GM11168 (cell line): ENCODE results near the gene ST6GALNAC6.

Experiments
- in situ Hi-C: fragments of 300-500 bp; cut with MboI; formaldehyde crosslinking; loops from one replicate; pipeline ENCODE4 v1.12.0; 2022; ENCODE audit warnings: low sequenced_read_pairs; ENCODE audit not compliant: unreplicated experiment

The ST6GALNAC6 gene

GRCh38 chr9:127934986-127935385 lies 35.6 kb upstream of the ST6GALNAC6 start:
- in situ Hi-C loops, result no loop called here

- in situ Hi-C loops, result no loop called here
Measured at GRCh38 chr9:127934248-127934647, 34.8 kb upstream of the ST6GALNAC6 start.

GRCh38 chr9:127931092-127931881 lies 31.9 kb upstream of the ST6GALNAC6 start:
- in situ Hi-C loops, result no loop called here

GRCh38 chr9:127930231-127931091 lies 31.1 kb upstream of the ST6GALNAC6 start, which contains the start of gene PIP5KL1:
TSS of gene PIP5KL1 (minus strand) at chr9:127930777. CDS start at chr9:127930752, 25 bp downstream.
- in situ Hi-C loops, result no loop called here

- in situ Hi-C loops, result loop anchor here (5.0 kb wide), 1 partner anchor 142 kb away; the partner anchor contains the start of gene CDK9
Measured at GRCh38 chr9:127929625-127929979, 30.2 kb upstream of the ST6GALNAC6 start.

GRCh38 chr9:127928676-127929624 lies 29.5 kb upstream of the ST6GALNAC6 start:
- in situ Hi-C loops, result loop anchor here (5.0 kb wide), 1 partner anchor 142 kb away; the partner anchor contains the start of gene CDK9

- in situ Hi-C loops, result loop anchor here (5.0 kb wide), 1 partner anchor 141 kb away; the partner anchor contains the start of gene CDK9
Measured at GRCh38 chr9:127927988-127928675, 28.7 kb upstream of the ST6GALNAC6 start.

- in situ Hi-C loops, result loop anchor here (5.0 kb wide), 1 partner anchor 140 kb away; the partner anchor contains the start of gene CDK9
Measured at GRCh38 chr9:127927201-127927987, 28.0 kb upstream of the ST6GALNAC6 start.

- in situ Hi-C loops, result loop anchor here (5.0 kb wide), 1 partner anchor 140 kb away; the partner anchor contains the start of gene CDK9
Measured at GRCh38 chr9:127926906-127927200, 27.4 kb upstream of the ST6GALNAC6 start.

- in situ Hi-C loops, result loop anchor here (5.0 kb wide), 1 partner anchor 139 kb away; the partner anchor contains the start of gene CDK9
Measured at GRCh38 chr9:127925959-127926905, 26.8 kb upstream of the ST6GALNAC6 start.

- in situ Hi-C loops, result loop anchor here (5.0 kb wide), 1 partner anchor 138 kb away; the partner anchor contains the start of gene CDK9
Measured at GRCh38 chr9:127924736-127925444, 25.5 kb upstream of the ST6GALNAC6 start.

- in situ Hi-C loops, result no loop called here
Measured at GRCh38 chr9:127923771-127924170, 24.4 kb upstream of the ST6GALNAC6 start.

- in situ Hi-C loops, result no loop called here
Measured at GRCh38 chr9:127923046-127923445, 23.6 kb upstream of the ST6GALNAC6 start.

GRCh38 chr9:127921557-127922120 lies 22.2 kb upstream of the ST6GALNAC6 start:
- in situ Hi-C loops, result no loop called here

- in situ Hi-C loops, result no loop called here
Measured at GRCh38 chr9:127920794-127921193, 21.4 kb upstream of the ST6GALNAC6 start.

GRCh38 chr9:127919253-127919815 lies 19.9 kb upstream of the ST6GALNAC6 start:
- in situ Hi-C loops, result no loop called here
